ENCODE data around the gene E2F2.

The E2F2 gene

DNA sequence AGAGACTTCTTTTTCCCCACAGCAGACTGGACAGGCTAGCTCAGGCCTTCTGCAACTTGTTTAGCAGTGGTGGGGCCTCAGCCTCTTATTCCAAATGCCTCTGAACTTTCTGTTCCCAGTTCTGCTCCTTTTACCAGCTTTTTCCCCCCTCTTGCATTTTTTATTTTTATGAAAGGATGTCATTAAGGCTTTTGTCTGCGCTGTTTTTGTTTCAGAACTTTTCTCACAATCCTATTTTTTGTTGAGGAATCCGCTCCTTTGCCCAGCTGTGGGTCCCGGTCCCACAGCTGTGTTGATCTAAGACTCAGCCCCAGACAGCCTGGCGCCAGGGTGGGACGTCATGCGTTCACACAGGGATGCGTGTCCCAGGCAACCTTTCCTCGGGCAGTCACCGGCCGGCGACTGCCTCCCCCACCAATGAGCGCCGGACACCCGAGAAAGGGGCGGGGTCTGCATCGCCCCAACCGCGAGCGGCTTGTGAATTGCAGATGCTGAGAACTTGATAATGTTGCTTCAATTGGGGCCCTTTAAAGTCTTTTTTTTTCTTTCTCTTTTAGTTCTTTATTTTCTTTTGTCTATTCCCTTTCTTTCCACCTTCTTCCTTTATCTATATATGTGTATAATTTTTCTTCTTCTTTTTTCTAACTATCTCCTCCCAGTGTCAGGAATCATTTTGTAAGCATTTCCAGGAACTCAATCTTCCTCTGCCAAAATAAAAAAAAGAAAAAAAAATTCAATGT, 31.3 kb upstream of the E2F2 start:
- peak; percentile 96 for DNase-seq

DNA sequence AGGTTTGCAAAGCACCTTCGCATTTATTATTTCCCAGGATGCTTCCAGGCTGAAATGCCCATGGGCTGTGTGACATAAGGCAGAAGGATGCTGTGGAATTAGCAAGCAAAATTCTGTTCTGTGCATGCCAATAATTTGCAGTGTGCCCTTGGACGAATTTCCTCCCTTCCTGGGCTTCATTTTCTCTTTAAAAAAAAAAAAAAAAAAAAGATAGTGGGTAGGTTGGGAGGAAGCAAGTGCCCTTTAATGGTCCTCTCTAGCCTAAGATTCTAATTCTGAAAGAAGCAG, 30.7 kb upstream of the E2F2 start:
- DNase-seq = no peak

DNA sequence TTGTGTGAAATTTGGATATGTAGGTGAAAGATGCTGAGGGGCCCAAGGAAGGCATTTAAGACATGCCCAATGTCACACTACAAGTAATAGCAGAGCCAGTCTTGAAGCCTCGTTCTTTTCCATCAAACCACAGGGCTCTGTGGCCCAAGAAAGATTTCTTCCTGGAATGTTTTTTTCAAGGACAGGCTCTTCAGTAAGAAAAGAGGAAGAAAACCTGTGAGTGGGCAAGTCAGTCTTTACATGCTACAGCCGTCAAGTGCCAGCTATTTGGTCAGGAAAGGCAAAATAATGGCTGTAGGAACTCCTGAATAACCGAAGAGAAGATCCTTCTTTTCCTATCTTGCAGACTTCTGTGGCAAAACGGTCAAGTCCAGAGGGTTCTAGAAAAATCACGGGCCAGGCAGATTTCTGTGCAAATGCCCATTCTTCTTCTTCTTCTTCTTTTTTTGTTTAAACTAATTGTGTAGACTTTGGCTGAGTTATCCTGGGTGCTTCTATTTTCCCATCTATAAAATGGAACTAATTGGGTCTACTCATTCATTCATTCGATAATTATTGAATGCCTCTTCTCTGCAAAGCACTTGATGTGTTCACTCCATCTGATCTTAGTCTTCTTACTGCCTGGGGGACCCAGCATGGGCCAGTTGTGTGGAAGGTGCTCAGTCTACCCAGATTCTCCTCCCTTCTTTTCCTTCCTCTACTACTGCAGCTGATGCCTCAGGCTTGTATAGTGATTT, 30.2 kb upstream of the E2F2 start:
- no peak for DNase-seq

DNA sequence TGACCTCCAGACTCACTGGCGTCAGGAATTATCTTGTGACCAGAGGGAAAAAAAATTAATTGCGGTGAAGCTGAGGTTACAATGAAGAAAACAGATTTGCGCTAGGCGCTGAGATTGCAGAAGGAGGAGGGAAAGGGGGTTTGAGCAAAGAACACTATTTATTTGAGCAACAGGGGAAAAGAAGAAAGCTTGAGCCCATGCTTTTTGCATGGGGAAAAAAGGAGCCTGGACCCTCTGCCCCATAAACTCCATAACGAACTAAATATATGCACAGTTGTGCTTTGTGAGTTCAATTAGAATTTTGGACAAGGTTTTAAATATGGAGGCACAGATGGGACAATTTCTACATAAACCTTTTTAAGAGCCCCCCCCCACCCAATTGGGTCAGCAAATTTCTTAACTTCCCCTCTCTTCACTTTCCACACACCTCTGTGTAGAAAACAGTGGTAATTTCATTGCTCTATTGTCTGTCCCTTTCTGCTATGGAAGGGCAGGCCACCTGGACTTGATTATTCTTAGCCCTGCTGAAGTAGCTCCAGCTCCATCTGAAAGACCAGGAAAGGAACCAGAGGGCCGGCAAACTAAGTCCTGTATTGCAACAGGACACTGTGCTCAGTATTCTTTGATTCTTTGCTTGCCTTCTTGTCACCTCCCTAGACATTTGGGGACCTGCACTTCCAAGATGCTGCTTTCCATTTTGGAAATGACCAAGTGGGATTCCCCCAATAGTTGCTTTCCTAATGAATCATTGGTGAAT, 29.1 kb upstream of the E2F2 start:
- DNase-seq = no peak

DNA sequence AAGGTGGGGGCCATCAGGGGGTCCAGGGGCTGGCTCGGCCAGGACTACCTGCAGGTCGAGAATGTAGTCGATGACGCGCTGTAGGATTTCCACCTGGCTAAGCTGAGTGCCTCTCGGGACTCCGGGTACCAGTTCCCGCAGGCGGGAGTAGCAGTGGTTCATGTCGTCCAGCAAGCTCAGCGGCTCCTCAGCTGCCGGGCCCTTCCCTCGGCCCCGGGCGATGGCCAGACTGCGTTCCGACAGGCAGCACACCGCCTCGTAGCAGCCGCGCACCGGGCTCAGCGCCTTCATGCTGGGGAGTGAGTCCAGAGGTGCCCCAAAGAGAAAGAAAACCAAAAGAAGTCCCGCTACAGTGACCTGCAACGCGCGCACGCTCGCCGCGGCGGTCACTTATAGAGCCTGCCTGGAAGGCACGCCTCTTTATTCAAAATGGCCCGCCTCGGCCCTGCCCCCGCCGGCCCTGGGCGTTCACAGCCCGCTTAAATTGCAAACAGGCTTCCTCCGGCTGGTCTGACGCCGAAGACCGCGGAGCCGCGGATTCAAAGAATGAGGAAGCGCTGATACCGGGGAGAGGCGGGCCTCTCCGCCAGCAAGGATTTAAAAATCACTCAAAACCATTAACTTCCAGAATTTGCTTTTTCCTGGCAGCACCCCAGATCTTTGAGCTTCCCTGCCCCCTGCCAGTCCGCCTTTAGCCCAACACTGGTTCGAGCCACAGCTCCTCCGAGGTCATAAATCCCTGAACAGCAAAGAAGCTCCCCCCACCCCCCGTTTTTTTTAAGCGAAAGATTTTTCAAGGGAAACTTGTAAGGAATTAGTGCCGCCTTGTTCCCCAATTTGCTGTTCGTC, 28.3 kb upstream of the E2F2 start, which contains the start of gene ID3:
Gene ID3 (minus strand): TSS at position 366 of the 849 bp plus-strand sequence. CDS start 75 bp downstream, at position 291.
- DNase-seq = peak; percentile 97

DNA sequence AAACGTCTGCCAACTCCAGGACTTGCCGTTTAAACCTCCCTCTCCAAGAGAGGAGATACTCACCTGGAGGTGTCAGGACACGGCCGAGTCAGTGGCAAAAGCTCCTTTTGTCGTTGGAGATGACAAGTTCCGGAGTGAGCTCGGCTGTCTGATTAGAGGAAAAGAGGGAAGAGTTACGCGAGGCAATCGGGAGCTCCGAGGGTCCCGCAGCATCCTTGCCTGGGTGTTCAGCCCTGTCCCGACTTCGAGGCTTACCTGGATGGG, 27.8 kb upstream of the E2F2 start:
- no peak for DNase-seq

DNA sequence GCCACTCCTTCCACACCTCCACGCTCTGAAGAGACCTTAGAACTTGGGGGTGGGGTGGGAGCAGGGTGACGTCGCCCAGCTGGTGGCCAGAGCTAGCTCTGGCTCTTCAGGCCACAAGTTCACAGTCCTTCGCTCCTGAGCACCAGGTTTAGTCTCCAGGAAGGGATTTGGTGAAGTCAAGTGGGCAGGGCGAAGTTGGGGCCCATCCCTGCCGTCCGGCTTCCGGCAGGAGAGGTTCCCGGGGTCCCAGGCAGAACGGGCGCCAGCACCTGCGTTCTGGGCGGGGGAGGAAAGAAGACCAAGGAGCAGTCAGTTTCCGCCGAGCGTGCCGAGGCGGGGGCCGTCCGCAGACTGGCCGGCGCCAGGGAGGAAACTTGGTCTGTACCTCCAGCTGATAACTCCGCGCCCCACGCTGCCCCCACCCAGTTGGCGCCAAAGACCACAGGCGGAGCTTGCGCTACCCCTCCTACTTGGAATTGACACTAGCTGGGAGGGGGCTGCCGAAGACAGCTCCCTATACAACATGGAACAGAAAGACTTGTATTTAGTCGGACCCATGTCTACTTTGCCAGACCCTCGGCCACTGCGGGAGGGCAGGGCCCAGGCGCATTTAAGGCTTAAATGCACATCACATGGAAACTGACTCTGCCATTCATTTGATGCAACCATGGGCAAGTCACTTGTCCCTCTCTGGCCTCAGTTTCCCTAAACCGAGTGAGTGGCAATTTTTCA, 27.3 kb upstream of the E2F2 start:
- no peak for DNase-seq

DNA sequence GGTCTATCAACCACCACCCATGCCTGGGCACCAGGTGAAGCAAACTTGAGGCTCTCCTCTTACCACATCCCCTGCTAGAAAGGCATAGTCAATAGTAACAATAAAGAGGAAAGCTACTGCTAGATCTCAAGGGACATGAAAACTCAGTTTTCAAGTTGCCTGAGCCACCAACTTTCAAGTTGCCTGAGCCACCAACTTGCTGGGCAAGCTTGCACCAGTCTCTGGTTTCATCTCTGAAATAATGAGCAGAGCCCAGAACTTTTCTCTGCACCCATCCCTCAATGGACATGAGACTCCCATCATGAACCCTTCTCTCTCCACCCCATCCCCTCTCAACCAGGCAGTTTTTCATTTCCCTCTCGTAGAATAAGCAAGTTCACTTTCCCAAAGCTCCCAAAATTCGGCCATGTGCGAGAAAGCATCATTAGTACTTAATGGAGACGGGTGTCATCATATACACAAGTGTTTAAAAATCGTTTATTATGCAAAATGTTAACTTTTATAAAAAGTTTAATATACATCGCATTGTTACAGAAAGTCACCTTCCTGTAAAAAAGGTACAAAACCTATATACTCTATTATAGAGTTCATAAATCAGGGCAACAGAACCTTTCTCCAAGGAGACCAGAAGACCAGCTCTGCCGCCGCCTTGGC, 26.6 kb upstream of the E2F2 start:
- no peak for DNase-seq

DNA sequence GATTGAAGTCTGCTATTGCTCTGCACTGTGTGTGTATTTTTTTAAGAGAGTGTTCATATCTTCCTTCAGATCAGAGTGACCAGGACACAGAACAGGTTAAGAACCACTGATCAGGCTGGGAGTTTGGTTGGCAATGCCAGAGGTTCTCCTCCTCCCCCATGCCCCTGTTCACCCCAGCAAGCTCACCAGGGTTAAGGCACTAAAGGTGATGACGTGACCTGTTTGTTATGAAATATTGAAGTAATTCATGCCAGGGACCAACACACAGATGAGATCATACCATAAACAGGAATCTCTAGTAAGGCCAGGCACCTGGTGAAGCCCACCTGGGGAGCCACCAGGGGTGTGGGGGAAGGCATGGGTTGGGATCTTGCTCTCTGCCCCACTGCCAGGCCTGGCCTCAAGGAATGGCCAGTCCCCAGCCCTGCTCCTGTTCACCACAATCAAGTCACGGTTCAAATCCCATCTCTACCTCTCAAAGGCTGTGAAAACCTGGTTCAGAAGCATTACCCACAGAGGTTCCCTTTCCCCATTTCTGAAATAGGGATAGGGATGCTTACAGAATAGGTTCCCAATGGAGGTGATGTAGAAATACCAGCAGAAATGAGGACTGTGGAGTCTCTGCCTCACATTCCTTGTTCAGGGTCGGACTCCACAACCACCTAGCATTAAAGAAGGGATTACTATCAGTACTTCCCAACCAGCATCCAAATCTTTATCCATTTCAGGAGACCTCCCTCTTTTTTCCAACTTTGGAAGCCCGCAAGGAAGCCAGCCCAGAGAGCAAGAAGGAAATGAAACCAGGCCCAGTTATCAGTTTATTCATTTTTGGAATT, 25.8 kb upstream of the E2F2 start:
- no peak for DNase-seq

DNA sequence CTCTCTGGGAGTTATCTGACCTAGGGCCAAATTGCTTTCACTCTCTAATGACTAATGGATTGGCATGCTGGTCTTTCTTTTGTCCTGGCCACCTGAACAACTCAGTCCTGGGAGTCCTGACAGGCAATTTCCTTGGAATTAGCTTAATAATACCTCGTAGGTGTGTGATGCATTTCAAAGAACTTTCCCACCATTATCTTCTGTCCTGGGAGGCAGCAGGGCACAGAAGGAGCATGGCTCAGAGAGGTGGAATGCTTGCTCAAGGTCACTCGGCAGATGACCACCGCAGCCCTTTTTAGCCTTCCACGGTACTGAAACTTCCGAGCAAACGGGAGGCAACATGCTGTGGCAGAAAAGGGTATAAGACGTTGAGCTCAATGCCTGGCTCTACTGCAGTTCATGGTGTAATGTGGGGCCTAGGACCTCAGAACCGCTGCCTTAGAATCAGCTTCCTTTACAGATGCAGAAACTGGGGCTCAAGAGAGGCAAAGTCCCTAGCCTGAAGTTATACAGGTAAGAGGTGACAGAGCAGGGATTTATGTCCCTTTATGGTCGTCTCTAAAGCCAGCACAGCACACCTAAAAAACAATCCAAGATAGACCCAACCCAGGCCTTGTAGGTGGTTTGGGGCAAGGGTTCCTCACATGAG, 25.1 kb upstream of the E2F2 start:
- DNase-seq = no peak

DNA sequence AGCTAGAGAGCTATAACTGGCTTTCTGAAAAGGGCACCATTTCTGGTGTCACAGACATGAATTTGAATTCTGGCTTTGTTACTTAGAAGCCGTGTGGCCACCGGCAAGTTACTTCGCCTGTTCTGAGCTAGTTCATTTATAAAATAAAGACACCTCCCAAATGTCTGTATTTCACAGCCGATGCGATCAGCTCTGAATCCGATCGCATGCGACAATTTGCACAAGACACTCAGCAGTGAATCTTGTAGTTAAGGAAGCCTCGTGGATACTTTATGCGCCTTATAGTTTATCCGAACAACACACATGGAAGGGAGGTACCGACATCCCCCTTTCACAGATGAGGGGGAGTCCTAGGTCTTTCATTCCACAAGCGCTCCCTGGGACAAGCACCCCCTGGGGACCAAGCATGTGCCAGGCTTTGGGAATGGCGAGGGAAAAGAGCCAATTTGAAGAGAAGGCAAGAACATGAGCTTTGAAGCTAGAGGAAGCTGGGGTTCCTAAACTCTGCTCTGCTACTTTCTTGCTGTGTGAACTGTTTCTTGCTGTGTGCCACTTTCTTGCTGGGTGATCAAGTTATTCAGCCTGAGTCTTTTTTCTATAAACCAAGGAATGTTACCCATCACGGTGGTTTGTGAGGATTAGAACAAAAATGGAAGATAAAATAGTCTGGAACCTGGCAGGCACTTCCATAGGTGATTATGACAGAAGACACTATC, 24.4 kb upstream of the E2F2 start:
- no peak for DNase-seq

DNA sequence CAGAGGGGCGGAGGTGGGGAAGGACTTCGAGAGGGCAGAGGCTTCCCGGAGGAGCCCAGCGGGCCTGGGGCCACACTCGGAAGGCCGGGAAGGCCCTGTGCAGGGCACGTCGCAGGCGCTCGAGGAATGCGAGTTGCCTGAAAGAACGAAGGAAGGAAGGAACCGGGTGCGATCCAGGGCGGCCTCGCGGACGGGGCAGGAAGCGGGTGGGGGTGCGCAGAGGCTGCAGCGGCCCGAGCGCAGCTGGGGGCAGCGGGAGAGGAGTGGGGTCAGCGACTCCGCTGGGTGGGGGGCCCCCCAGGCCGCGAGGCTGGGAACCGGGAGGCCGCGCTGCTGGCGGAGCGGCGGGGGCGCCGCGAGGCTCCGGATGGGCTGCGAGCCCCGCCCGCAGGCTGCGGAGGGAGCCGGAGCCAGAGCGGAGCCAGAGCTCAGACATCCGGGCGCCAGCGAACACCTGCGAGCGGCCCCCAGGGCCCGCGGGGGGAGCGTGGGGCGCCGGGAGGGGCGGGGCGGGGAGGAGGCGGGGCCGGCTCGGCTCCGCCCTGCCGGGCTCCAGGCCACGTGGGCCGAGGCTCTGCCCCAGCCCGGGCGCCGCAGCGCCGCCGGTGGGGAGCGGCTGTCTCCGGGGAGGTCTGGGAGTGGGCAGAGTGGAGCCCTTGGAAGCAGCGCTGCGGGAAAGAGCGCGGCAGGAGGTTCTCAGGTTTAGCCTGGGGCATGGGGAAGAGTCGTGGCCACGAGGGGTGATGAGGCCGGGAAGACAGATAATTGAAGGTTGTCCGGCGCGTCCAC, 23.6 kb upstream of the E2F2 start:
- DNase-seq = peak; percentile 94

DNA sequence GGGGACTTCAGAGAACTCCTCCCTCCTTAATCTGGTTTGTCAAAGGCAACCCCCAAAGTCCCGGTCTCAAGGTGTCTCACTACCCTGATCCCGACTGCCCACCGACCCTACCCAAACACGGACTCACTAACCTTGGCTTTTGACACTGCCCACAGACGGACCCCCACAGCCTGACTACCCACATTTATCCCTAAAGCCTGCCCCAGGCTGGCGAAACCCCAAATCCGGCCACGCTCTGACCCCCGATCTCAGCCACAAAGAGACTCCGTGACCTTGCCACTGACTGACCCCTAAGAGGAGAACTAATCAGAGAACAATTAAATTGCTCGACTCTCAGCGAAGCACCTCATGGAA, 23.1 kb upstream of the E2F2 start:
- no peak for DNase-seq

DNA sequence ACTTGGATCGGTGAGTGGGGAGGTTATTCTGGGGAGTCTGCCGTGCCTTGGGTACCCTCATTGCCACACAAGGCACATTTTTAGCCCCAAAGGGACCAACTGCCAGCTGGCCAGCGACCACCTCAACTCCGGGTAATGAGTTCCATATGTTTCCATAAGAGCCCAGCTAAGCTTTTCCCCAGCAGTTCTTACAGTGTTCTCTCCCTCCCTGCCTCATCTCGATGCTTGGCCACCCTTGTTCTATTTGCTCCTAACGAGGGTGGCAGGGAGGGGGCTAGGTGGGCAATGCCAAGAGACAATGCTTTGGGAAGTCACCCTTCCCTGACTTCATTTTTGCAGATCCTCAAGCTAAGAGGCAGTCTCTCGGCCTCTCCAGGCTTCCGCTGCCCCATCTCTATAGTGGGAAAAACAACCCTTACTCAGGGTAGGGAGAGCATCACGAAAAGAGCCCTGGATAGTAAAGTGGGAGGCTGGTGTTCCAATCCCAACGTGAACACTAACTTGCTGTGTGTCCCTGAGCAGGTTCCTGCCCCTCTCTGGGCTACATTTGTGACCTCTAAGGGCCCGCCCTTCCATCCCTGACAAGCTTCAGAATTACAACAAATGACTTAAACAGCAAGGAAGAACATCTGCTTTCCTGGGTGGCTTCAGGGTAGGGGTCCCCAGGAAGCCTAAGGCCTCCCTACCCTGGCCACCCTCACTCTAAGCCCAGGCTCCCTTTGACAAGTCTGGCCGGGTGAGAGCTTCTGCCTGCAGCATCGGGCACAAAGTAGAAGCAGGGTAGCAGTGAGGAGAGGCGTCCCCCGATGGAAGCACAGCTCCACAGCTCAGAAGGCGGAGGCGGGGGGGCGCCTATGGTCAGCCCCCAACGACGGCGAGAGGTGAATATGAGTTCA, 22.4 kb upstream of the E2F2 start:
- DNase-seq = no peak

DNA sequence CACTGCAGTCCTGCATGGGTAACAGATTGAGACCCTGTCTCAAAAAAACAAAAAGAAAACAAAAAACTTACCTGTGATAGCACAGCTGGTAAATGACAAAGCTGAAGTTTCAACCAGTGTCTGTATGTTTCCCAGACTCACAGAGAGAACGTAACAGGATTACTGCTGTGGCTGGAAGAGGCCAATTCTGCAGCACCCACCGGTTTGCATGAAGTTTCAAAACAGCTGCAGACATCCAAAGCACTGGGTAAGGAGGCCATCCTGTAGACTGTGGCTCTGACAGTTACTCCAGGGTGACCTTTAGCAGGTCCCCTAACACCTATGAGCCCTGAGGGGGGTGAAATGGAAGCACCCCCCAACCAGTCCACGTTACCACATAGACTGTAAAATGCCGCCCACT, 20.8 kb upstream of the E2F2 start:
- no peak for DNase-seq

DNA sequence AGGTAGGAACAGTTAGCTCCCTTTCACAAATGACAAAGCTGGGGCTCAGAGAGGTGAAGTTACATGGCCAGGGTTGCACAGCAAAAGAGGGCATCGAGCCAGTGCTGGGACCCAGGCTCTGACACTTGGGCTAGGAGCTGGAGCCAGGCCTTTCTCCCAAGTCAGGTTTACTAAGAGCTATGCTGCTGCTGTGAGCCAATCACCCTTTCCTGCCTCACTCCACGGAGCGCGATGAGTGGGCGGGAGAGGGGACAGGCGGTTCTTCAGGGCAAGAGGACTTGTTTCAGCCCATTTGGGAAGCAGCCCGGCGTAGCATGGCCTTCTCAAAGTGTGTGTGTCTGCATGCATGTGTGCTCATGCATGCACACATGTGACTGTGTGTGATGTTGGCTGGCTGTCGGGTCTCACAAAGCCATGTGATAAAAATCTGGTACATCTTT, 17.7 kb upstream of the E2F2 start:
- DNase-seq = no peak

DNA sequence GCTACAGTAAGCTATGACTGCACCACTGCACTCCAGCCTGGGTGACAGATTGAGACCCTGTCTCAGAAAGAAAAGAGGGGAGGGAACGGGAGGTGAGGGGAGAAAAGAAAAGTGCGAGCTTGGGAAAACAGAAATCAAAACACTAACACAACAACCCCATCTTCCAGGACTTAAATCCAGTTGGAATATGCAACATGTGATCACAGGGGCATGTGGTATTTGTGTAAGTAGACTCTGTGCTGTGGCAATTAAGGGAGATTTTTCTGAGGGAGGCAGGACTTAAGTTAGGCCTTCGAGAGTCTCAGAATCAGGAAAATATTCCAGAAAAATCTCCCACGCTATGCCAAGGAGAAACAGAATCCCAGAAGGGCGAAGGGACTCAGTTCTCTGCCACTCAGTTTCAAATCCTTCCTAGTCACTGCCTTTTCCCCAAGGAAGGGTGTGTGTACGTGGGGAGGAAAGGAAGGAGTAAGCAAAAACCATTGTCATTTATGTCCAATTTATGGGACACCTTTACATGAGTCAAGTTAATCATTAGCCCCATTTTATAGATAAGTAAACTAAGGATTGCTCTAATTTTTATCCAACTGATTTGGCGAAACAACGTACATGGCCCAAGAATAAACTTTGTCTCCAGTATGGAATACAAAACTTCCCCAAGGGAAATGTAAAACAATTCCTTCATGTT, 16.0 kb upstream of the E2F2 start:
- no peak for DNase-seq
